Putamen (tissue), 1 donor: Measurements from ENCODE around the gene MAML2.

Source experiments
- DNase-seq: peaks from one replicate; pipeline ENCODE4 v3.0.0-alpha.2; 2016; ENCODE audit warnings: low spot score

MAML2 gene

GRCh38 chr11:96126917-96127595 lies 215.9 kb downstream of the MAML2 start:
- DNase-seq, result no peak

- no peak for DNase-seq
Observed at GRCh38 chr11:96125400-96125799, 217.6 kb downstream of the MAML2 start.

GRCh38 chr11:96124155-96124554 lies 218.8 kb downstream of the MAML2 start:
- DNase-seq, result no peak

GRCh38 chr11:96123301-96123700 lies 219.7 kb downstream of the MAML2 start:
- no peak for DNase-seq

- no peak for DNase-seq
Observed at GRCh38 chr11:96122601-96123074, 220.4 kb downstream of the MAML2 start.

- DNase-seq, result no peak
Observed at GRCh38 chr11:96119211-96119610, 223.8 kb downstream of the MAML2 start.

GRCh38 chr11:96116376-96116775 lies 226.6 kb downstream of the MAML2 start:
- no peak for DNase-seq

GRCh38 chr11:96114178-96115064 lies 228.6 kb downstream of the MAML2 start:
- no peak for DNase-seq

- peak; percentile 29 for DNase-seq
Observed at GRCh38 chr11:96113193-96113681, 229.8 kb downstream of the MAML2 start.

- DNase-seq, result no peak
Observed at GRCh38 chr11:96112192-96113128, 230.5 kb downstream of the MAML2 start.

- DNase-seq, result no peak
Observed at GRCh38 chr11:96111308-96111707, 231.7 kb downstream of the MAML2 start.

- DNase-seq, result no peak
Observed at GRCh38 chr11:96110302-96110701, 232.7 kb downstream of the MAML2 start.

- DNase-seq, result no peak
Observed at GRCh38 chr11:96109331-96110030, 233.5 kb downstream of the MAML2 start.

GRCh38 chr11:96107143-96107824 lies 235.7 kb downstream of the MAML2 start:
- DNase-seq, result no peak

GRCh38 chr11:96106645-96107044 lies 236.3 kb downstream of the MAML2 start:
- no peak for DNase-seq

- DNase-seq, result no peak
Observed at GRCh38 chr11:96105944-96106343, 237.1 kb downstream of the MAML2 start.

GRCh38 chr11:96105197-96105895 lies 237.6 kb downstream of the MAML2 start:
- DNase-seq, result no peak

GRCh38 chr11:96104496-96104895 lies 238.5 kb downstream of the MAML2 start:
- DNase-seq, result no peak

- no peak for DNase-seq
Observed at GRCh38 chr11:96103721-96104120, 239.3 kb downstream of the MAML2 start.

GRCh38 chr11:96103102-96103501 lies 239.9 kb downstream of the MAML2 start:
- DNase-seq, result no peak
